Hepatocyte (in vitro differentiated cells): ENCODE results near the gene CDKL5.

Source experiments
- EZH2phosphoT487 ChIP-seq: fragments of 200-600 bp; sonication (generic); IDR thresholded peaks from one replicate; pipeline ENCODE4 v1.6.1; 2018; ENCODE audit warnings: antibody characterized with exemption, mild to moderate bottlenecking, low read depth, moderate library complexity; ENCODE audit not compliant: unreplicated experiment, severe bottlenecking
- TF ChIP-seq, protein P1 (sequence below): fragments of 200-600 bp; sonication (generic); IDR thresholded peaks from 2 replicates; pipeline ENCODE4 v1.5.1; 2016; ENCODE audit warnings: antibody characterized with exemption, mild to moderate bottlenecking; ENCODE audit not compliant: poor library complexity

DNA sequence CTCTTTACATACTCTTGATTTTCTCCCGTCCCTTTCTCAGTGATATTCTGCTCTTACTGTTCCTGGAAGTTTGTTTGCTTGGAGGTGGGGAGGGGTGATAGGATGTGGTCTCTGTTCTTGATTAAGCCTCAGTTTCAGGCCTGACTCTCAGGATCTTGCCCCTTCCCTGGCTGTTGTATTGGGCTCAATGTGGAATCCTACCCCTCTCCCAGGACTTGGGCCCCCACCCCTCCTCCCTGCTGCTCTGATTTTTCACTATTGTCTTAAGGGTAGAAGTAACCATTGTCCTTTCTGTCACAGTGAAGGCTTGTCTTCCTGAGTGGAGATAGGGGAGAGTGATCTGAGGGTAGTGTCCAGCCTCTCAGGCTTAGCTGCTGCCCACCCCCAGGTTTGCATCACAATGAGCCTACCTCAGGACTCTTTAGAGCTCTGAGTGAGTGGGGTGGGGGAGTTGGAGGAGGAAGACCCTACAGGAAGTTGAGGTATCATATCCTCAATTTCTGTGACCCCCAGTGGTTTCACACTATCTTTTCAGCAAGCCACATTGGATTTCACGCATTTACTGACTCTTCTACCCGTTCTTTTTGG lies 16.5 kb downstream of the CDKL5 start:
- TF ChIP-seq, protein P1, sequence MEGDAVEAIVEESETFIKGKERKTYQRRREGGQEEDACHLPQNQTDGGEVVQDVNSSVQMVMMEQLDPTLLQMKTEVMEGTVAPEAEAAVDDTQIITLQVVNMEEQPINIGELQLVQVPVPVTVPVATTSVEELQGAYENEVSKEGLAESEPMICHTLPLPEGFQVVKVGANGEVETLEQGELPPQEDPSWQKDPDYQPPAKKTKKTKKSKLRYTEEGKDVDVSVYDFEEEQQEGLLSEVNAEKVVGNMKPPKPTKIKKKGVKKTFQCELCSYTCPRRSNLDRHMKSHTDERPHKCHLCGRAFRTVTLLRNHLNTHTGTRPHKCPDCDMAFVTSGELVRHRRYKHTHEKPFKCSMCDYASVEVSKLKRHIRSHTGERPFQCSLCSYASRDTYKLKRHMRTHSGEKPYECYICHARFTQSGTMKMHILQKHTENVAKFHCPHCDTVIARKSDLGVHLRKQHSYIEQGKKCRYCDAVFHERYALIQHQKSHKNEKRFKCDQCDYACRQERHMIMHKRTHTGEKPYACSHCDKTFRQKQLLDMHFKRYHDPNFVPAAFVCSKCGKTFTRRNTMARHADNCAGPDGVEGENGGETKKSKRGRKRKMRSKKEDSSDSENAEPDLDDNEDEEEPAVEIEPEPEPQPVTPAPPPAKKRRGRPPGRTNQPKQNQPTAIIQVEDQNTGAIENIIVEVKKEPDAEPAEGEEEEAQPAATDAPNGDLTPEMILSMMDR = no peak
- no peak for TF ChIP-seq EZH2phosphoT487
